ENCODE data around the gene CNTN1.

The CNTN1 gene

GRCh38 chr12:40801861-40802260 lies 109.6 kb downstream of the CNTN1 start:
- no peak for TF ChIP-seq FOXP2 (optimal IDR thresholded peaks at IDR 0.05; ENCODE audit: borderline replicate concordance, extremely low read depth, extremely low read length, insufficient read depth)
- no peak for TF ChIP-seq TAF1 (IDR thresholded peaks at IDR 0.05; ENCODE audit: borderline replicate concordance, insufficient read depth, low read length)
- TF ChIP-seq SIN3A (IDR thresholded peaks at IDR 0.05; ENCODE audit: borderline replicate concordance, insufficient read depth, low read length), result no peak
- TF ChIP-seq POLR2AphosphoS5 (IDR thresholded peaks at IDR 0.05; ENCODE audit: low read depth, low read length), result no peak
- TF ChIP-seq REST (IDR thresholded peaks at IDR 0.05; ENCODE audit: insufficient read depth in 1 of 2, low read depth in 2 of 2, low read length in 2 of 2), result no peak

DNA sequence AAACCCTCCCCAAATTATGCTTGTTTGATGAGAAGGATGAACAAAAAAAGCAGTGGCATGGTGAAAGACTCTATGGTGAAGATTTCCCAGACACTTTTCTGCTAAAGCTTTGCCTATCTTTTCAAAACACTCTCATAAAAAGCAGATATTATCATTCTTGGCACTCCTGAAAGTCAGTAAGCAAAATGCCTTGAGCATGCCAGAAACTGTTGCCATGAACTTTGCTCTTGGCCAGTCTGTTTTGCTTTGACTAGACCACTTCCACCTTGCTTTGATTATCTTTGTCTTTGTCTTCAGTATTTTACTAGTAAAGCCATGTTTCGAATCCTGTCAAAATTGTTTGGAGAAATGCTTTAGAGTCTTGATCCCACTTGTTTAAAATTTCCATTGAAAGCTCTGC lies 110.4 kb downstream of the CNTN1 start:
- TF ChIP-seq SIN3A (IDR thresholded peaks at IDR 0.05; ENCODE audit: borderline replicate concordance, insufficient read depth, low read length) (no peak), TAF1 (IDR thresholded peaks at IDR 0.05; ENCODE audit: borderline replicate concordance, insufficient read depth, low read length) (no peak), FOXP2 (optimal IDR thresholded peaks at IDR 0.05; ENCODE audit: borderline replicate concordance, extremely low read depth, extremely low read length, insufficient read depth) (no peak), POLR2AphosphoS5 (IDR thresholded peaks at IDR 0.05; ENCODE audit: low read depth, low read length) (no peak)

DNA sequence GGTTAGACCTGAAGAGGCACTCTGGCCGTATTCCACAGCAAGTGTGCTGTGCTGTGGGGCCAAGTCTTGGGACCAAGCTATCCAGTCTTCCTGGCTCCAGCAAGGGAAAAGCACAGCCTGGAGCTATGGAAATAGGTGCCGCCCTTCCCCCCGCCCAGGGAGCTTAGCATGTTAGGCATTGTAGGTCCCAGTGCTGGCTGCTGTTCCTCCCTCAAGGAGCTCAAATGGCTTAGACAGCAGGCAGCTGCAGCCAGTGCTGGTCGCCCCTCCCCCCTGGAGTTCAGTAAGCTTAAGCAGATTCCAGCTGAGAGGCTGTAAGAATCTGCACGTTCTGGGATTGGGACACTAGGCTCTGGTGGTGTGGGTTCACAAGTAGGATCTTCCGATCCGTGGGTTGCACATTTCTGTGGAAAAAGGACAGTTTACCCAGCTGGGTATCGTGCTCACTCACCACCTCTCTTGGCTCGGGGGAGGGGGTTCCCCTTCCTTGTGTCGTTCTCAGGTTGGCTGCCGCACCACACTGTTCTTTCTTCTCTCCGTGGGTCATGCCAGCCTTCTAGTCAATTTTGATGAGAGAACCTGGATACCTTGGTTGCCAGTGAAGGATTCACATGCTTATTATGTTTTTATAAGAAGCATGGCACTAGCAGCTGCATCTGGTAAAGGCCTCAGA lies 127.3 kb downstream of the CNTN1 start:
- TF ChIP-seq SIN3A (IDR thresholded peaks at IDR 0.05; ENCODE audit: borderline replicate concordance, insufficient read depth, low read length), result no peak
- no peak for TF ChIP-seq TAF1 (IDR thresholded peaks at IDR 0.05; ENCODE audit: borderline replicate concordance, insufficient read depth, low read length)
- no peak for TF ChIP-seq POLR2AphosphoS5 (IDR thresholded peaks at IDR 0.05; ENCODE audit: low read depth, low read length)
- TF ChIP-seq FOXP2 (optimal IDR thresholded peaks at IDR 0.05; ENCODE audit: borderline replicate concordance, extremely low read depth, extremely low read length, insufficient read depth), result no peak
- TF ChIP-seq REST (IDR thresholded peaks at IDR 0.05; ENCODE audit: insufficient read depth in 1 of 2, low read depth in 2 of 2, low read length in 2 of 2), result no peak

DNA sequence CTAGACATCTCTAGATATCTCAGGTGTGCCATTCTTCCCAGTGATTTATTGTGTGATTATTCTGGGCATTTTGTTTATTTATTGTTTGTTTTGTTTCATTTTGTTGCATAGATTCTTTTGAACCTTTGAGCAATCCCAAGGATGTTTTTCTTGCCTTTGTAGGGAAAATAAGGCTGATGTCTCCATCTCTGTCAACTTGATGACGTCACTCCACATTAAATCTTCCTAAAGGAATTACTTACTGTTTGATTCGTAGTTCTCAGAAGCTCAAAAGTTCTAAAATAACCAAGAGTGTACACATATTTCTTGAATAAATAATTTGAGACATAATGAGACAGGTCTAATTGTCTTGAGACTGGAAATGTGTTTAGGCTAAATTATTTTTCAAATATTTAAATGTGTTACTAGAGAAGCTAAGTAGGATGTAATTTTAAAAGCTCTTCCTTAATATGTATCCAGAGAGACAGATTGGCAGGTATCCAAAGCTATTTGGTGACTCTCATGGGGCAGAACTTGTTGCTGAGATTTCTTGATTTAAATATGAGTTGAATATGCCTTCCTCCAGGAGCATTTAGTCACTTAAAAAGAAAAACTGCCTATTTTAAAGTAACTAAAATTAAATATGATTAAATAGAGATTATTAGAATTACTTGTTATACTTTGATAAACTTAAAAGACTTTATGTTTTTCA lies 128.7 kb downstream of the CNTN1 start:
- TF ChIP-seq SIN3A (IDR thresholded peaks at IDR 0.05; ENCODE audit: borderline replicate concordance, insufficient read depth, low read length) (no peak), POLR2AphosphoS5 (IDR thresholded peaks at IDR 0.05; ENCODE audit: low read depth, low read length) (no peak), FOXP2 (optimal IDR thresholded peaks at IDR 0.05; ENCODE audit: borderline replicate concordance, extremely low read depth, extremely low read length, insufficient read depth) (no peak), REST (IDR thresholded peaks at IDR 0.05; ENCODE audit: insufficient read depth in 1 of 2, low read depth in 2 of 2, low read length in 2 of 2) (no peak), TAF1 (IDR thresholded peaks at IDR 0.05; ENCODE audit: borderline replicate concordance, insufficient read depth, low read length) (no peak)

DNA sequence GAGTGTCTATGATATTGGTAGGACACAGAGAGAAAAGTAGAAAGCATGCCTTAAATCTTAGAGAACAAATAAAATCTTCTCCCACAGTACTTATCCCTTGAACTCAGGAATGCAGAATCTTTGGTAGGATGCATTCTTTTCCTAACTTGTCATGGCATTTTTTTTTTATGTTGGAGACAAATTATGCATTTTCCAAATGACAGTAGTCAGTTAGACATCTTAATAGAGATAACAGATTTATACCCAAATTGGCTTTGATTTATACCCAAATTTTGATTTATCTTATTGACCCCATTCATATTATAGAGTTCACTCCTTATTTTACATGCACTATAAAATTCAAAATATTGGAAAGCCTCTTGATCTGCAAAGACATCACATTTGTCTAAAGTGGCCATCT lies 132.9 kb downstream of the CNTN1 start:
- no peak for TF ChIP-seq TAF1 (IDR thresholded peaks at IDR 0.05; ENCODE audit: borderline replicate concordance, insufficient read depth, low read length)
- no peak for TF ChIP-seq REST (IDR thresholded peaks at IDR 0.05; ENCODE audit: insufficient read depth in 1 of 2, low read depth in 2 of 2, low read length in 2 of 2)
- no peak for TF ChIP-seq FOXP2 (optimal IDR thresholded peaks at IDR 0.05; ENCODE audit: borderline replicate concordance, extremely low read depth, extremely low read length, insufficient read depth)
- no peak for TF ChIP-seq SIN3A (IDR thresholded peaks at IDR 0.05; ENCODE audit: borderline replicate concordance, insufficient read depth, low read length)
- TF ChIP-seq POLR2AphosphoS5 (IDR thresholded peaks at IDR 0.05; ENCODE audit: low read depth, low read length), result no peak

Measured in PFSK-1 (cell line).